Measurements from ENCODE around the gene ZNF462.
"Not testable (repeated sequence)": the region's sequence is repeated elsewhere in the genome, so short reads cannot be mapped to it uniquely, and the experiment has no call there.

Gene ZNF462, protein sequence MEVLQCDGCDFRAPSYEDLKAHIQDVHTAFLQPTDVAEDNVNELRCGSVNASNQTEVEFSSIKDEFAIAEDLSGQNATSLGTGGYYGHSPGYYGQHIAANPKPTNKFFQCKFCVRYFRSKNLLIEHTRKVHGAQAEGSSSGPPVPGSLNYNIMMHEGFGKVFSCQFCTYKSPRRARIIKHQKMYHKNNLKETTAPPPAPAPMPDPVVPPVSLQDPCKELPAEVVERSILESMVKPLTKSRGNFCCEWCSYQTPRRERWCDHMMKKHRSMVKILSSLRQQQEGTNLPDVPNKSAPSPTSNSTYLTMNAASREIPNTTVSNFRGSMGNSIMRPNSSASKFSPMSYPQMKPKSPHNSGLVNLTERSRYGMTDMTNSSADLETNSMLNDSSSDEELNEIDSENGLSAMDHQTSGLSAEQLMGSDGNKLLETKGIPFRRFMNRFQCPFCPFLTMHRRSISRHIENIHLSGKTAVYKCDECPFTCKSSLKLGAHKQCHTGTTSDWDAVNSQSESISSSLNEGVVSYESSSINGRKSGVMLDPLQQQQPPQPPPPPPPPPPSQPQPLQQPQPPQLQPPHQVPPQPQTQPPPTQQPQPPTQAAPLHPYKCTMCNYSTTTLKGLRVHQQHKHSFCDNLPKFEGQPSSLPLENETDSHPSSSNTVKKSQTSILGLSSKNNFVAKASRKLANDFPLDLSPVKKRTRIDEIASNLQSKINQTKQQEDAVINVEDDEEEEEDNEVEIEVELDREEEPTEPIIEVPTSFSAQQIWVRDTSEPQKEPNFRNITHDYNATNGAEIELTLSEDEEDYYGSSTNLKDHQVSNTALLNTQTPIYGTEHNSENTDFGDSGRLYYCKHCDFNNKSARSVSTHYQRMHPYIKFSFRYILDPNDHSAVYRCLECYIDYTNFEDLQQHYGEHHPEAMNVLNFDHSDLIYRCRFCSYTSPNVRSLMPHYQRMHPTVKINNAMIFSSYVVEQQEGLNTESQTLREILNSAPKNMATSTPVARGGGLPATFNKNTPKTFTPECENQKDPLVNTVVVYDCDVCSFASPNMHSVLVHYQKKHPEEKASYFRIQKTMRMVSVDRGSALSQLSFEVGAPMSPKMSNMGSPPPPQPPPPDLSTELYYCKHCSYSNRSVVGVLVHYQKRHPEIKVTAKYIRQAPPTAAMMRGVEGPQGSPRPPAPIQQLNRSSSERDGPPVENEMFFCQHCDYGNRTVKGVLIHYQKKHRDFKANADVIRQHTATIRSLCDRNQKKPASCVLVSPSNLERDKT (N-terminal part only)

DNA sequence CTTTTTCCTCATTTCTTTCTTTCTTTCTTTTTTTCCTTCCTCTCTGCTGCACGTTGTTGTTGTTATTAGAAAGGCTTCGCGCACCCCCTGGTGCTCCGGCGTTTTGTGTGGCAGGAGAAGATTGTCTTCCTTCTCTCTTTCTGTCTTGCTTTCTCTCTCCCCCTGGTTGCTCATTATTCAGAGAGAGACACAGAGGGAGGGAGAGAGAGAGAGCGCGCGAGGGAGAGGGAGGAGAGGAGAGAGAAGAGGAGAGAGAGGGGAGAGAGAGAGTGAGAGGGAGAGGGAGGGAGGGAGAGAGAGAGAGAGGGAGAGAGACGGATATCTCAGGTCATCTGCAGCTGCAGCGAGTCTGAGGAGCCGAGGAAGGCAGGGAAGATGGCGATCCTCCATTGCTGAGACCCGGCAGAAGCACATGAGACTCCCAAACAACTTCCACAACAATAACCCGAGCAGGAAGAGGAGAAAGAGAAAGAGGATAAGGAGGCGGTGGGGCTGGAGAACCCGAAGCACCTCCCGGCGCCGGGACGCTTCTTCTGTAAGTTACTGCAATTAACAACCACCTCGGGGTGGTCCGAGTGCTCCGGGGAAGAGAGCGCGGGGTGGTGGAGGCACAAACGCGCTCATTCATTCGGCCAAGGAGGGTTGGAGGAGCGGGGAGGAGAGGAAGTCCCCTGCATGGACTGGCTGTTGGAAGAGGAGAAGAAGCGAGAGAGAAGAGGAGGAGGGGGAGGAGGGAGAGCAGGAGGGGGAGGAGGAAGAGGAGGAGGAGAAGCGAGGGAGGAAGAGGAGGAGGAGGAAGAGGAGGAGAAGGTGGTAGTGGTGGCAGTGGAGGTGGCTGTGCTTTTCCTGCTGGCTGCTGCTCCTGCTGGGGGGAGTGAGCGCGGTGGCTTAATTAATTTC, at the start of gene ZNF462:
Gene ZNF462, plus strand, starts transcription at position 346 of the 900 bp plus-strand sequence. CDS start 60,218 bp downstream, outside the sequence.
- peak; percentile 67 for DNase-seq

DNA sequence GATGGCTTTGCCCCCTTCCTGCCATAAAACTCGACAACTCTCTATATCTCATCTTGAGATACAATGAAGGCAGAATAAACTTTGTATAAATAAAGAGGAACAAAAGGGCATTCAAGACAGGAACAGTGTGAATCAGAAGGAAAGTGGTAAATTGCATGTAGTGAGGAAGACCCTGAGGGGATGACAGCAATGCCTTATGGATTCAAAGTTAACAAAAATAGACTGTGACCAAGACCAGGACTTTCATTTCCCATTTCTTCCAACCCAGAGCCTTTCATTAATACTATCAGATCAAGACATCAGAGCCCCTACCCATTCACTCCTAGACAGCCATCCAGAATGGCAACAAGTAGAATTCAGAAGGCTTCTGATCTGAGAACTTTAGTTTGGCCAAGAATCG, 46.4 kb upstream of the ZNF462 start:
- no peak for DNase-seq

DNA sequence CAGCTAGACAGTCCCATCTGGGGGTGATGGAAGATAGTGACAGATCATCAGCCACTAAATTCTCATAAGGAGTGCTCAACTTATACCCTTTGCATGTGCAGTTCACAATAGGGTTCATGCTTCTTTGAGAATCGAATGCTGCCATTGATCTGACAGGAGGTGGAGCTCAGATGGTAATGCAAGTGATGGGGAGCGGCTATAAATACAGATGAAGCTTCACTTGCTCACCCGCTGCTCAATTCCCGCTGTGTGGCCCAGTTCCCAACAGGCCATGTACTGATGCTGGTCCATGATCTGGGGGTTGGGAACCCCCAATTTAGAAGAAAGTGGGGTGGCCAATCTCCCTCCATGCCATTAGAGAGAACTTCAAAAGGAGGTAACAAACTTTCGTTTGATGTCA, 44.9 kb upstream of the ZNF462 start:
- no peak for DNase-seq

DNA sequence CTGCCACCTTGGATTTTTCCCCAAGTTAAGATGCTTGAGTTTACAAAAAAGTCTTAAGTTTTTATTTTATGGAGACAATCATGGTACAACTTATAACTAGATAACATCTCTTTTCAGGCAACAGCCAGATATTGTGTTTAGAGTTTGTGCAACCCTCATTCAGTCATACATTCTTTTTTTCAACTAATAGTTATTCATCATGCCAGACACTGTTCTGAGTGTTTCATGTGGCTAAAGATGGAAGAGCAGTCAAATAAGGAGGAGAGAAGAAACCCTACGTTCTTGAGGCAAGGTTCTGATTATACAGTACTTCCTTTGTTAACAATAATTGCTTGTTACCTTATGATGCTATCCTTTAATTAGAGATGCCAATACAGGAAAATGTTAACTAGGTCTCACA, 42.1 kb upstream of the ZNF462 start:
- no peak for DNase-seq

DNA sequence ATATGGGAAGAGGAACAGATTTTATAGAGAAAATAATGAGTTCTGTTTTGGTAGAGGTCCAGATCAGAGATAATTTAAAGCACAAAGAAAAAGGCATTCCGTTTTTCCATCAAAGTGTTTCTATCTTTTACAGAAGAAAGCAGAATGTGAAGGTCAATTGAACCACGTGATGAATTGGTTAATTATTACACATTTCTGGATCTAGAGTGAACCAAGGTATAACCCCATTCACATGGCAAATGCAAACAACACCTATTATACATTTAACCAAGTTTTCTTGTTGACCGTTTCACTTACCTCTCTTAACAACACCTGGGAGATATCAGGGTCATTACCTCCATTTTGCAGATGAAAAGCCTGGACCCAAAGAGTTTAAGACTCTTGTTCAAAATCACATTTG, 34.9 kb upstream of the ZNF462 start:
- DNase-seq, result no peak

DNA sequence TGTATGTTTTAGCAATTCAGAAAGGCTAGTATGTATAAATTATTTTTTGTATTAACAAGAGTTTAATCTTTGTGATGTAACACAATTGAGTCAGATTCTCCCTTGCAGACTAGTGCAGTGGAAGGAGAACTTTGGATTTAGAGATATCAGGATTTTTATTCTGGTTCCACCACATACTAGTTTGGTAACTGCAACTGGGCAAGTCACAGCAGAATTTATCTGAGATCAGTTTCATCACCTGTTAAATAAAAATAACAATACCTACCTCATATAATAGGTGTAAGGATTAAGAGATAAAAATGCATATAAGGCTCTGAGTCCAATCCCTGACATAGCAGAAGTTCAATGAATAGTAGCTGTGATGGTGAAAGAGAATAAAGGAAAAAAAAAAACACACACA, 34.0 kb upstream of the ZNF462 start:
- no peak for DNase-seq

DNA sequence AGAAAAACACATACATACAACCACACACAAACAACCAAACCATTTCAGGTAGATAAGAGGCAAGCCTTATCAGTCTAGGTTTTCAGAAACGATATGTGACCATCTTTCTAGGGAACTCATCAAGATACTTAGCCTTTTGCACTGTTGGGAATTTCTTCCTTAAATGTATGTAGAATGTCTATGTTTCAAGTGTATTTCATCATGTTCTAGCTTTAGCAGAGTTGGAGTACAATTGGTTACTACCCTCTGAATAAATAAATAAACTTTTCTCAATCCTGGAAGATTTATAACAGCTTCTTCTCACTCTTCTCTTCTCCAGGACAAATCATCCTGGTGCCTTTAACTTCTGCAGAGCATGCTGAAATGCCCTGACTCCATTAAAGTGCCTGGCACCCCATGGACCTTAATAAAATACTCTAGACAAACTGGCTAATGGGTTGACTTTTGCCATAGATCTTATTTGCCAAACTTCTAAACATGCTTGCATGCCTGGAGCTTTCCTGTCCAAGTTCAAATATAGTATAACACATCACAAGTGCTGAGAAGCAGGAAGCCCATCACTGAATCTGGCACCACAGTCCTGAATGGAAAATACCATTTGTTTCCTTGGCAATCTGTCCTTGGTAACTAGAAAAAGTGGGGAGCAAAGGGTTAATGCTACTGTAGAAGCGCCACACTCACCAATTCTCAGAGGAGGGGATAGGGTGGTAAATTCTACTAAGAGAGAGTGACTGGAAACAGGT, 33.1 kb upstream of the ZNF462 start:
- DNase-seq, result no peak

DNA sequence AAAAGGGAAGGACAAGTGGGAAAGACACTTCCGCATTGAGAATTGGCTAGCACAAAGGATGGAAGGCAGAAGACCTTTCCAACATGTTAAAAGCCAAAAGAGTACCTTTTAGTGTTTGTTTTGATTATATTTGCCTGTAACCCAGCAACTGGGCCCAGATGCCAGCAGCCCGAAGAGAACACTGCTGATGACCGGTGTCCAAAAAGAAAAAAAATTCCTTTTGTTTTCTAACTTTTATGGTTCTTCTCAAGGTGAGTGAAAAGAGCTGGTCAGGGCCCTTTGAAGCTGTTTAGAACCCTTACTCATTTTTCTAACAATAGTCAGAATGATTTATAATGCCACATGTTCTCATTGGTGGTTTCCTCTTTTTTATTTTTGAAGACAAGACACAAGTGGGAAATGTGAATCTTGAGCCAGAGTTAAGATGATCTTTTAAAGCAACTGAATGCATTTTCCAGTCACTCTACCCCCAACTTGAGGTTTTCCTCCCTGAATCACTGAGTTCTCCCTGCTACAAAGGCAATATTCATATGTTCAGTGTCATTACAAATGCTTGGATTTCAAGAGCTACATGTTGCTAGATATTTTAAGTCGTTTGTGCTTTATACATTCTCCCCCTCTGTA, 32.3 kb upstream of the ZNF462 start:
- no peak for DNase-seq

DNA sequence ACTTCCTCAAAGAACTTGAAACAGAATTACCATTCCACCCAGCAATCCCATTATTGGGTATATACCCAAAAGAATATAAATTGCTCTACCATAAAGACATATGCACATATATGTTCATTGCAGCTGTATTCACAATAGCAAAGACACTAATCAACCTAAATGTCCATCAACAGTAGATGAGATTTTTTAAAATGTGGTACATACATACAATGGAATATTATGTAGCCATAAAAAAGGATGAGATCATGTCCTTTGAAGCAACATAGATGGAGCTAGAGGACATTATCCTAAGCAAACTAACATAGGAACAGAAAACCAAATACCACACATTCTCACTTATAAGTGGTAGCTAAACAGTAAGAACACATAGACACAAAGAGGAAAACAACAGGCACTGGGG, 28.1 kb upstream of the ZNF462 start:
- DNase-seq, result no peak

DNA sequence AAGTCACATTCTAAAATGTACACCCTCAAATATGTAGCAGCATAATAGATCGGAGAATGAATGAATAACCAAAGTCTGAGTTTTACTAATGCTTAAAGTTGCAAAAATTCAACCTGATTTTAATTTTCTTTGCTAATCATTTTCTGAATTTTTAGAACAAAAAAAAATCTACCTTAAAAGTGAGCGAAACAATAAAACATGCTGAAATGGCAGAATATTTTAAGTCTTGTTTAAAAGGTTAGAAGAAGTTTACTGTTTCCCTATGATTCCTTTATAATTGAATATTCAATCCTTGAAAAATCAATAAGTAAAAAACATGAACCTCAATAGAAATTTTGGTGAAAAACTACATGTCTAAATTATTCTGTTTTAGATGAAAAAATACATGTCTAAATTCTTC, 27.1 kb upstream of the ZNF462 start:
- DNase-seq, result no peak

DNA sequence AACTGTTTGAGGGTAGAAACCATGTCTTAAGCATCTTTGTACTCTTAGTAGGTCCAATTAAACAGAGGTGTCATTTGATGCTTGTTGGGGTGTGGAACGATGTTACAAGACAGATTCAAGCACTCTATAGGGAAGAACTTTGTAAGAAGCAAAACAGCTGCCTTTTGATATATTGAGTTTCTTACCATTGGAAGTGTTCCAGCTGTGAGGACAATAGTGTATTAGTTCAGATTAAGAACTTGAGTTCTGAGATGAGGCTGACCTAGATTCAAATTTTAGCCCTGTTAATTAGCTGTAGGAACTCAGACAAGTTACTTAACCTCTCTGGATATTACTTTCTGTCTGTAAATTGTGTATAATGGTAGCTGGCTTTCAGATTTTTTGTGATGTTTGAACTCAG, 19.6 kb upstream of the ZNF462 start:
- DNase-seq, result no peak

DNA sequence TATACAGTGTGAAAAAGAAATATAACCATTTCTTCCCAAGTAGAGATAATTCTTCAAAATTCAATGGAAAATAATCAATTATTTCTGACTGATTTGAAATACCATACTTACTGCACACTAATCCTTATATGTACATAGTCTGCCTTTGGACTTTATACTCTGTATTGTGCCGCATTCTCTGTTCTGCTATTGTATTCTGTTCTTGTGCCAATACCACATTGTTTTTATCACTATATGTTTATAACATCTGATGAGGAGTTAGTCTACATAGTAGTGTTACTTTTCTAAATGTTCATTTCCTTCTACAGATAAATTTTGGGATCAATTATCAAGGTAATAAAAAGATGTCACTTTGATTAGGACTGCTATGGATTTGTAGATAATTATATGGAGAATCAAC, 16.7 kb upstream of the ZNF462 start:
- no peak for DNase-seq

DNA sequence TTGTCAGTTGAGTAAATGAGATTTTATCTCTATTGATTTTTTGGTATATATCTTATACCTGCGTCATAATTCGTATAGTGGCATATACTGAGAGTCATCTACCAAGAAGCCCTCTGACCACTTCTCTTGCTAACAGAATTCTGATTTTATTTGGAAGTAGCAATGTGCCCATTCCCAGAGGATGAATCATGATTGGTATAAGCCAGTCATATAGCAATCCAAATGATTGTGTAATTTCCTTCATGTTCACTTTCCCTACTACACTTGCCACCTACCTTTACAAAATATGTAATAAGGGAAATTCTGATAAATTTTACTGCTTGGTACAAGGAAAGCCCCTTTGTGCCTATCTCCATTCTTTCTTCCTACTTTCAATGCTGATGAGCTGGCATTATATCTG, 16.1 kb upstream of the ZNF462 start:
- DNase-seq, result no peak

DNA sequence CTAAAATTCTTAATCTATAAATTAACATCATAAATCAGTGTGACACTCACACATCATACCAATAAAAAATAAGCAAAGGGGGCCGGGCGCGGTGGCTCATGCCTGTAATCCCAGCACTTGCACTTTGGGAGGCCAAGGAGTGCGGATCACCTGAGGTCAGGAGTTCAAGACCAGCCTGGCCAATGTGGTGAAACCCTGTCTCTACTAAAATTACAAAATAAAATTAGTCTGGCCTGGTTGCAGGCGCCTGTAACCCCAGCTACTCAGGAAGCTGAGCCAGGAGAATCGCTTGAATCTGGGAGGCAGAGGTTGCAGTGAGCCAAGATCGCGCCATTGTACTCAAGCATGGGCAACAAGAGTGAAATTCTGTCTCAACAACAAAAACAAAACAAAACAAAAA, 11.3 kb upstream of the ZNF462 start:
- DNase-seq, result not testable (repeated sequence)

DNA sequence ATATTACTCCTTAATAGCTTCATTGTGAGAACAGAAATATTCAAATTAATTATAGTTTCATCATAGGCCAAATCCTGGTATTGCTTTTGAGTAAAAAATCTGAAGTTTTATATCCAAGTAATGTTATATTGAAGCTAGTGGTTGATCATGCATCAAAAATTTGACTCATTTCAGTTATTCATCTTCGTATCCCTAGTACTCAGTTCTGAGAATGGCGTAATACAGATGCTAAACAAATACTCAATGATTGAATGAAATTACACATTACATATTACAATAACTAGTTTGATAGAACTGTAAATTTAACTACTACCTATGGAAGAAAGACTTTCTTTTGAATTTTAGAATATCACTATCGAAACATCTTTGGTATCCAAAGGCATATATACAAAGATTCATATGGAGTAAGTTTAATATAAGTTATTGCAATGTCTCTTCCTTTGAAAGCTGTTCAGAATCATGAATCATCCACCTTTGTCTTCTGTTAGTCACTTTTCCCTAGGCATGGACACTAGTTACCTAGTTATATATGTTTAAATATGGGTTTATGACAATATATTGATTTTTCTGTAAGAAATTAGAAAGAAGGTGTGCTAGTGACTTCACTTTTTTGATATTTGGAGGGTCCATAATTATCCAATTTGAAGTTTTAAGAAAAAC, 5.0 kb upstream of the ZNF462 start:
- DNase-seq, result no peak

DNA sequence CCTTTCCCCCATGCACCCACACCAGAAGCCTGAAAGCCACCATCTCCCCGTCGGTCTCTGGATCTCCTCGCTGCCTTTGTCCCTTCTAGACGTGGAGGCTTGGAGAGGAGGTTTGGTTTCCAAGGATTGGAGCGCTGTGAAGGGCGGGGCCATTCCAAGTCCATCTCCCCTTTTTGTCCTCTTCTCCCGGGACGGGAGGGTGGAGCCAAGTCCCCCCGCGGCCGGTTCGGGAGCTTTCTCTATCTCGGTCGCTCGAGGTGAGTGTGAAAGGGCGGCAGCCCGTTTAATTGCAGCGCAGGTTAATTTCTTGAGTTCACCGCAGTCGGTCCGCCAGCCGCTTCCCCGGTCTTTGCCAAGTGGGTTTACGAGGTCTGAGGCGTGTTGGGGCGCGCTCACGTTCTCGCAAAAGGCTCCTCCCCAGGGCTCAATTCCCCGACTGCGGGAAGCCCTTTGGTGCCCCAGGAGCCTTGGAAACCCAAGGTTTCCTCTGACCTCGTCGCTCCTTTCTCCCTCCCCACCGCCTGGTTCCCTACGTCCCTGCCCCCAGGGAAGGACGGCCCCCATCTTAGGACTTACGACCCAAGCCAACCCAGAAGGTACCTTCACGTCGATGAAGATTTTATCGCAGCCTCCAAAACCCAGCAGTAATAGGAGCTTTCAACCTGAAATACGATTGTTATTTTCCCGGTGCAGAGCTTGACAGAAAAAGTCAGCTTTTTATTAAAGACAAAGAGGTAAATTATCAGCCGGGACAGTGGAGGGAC, 2.8 kb upstream of the ZNF462 start:
- DNase-seq, result no peak

DNA sequence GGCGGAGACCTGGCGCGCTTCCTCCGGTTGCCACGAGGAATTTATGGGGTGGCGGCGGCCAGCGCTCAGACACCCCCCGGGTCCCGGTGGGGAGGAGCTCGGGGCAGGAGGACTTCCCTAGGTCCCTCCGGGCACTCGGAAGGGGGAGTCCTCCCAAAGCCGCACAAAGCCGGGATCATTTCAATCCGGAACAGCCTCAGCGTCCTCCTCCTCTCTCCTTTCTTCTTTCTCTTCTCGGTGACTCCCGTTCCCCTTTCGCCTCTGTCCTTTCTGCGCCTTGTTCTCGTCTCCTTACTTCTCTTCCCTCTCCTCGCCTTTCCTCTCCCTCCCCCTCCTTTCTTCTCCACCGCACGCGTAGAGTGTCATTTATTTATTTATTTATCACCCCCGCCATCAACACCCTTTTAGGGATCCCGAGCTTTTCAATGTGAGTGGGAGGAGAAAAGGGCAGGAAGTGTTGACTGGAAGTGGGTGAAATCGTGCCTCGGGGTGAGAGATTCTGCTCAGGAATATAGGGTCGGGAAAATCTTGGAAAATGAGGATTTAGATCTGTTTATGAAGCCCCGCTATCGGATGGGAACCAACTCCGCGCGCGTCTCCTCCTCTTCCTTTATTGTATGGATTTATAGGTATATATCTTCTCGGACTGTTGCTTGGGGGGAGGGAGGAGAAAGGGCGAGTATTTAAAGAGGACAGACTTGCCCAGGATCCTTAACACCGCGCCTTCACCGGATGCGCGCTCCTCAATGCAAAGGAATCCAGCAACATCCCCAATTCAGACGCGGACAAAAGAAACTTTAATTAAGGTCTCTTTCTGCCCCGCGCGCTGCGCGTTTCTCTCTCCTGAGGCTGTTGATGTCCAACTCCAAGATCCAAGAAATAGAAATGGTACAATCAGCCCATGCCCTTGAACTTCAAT, 2.0 kb upstream of the ZNF462 start:
- no peak for DNase-seq

DNA sequence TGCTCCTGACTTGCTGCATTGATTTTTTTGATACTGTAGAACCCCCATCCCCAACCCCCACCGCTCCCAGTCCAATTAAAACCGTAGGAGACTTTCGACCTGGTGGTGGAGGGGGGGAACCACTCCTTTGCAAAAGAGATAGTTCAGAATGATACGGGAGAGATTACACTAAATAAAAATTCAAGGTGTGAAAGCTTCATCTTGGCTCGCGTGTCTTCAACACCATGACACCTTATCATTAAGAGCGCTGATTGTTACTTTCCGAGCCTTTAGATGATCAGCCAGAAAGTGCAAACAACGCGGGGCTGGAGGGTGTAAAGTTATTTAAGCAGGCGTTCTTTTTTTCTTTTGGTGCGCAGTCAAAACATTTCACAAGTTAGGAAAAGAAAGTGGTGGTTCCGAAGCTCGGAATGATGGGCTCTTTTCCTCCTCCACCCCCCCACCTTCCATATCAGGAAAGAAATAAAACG, 1.3 kb upstream of the ZNF462 start:
- DNase-seq, result no peak
